ENCODE data around the gene CYFIP1.

DNA sequence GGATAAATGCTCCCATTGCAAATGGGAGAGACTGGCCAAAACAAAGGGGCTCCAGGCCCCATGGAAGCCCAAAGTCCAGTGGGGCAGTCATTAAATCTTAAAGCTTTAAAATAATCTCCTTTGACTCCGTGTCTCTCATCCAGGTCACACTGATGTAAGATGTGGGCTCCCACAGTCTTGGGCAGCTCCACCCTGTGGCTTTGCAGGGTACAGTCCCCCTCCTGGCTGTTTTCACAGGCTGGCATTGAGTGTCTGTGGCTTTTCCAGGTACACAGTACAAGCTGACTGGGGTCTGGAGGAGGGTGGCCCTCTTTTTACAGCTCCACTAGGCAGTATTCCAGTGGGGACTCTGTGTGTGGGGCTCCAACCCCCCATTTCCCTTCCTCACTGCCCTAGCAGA lies 95.8 kb downstream of the CYFIP1 start:
- no peak for TF ChIP-seq RFX5 (IDR thresholded peaks at IDR 0.05; ENCODE audit: low read depth, low read length)
- no peak for TF ChIP-seq NRF1 (conservative IDR thresholded peaks at IDR 0.05; ENCODE audit: low read depth, low read length)
- TF ChIP-seq, protein P1, sequence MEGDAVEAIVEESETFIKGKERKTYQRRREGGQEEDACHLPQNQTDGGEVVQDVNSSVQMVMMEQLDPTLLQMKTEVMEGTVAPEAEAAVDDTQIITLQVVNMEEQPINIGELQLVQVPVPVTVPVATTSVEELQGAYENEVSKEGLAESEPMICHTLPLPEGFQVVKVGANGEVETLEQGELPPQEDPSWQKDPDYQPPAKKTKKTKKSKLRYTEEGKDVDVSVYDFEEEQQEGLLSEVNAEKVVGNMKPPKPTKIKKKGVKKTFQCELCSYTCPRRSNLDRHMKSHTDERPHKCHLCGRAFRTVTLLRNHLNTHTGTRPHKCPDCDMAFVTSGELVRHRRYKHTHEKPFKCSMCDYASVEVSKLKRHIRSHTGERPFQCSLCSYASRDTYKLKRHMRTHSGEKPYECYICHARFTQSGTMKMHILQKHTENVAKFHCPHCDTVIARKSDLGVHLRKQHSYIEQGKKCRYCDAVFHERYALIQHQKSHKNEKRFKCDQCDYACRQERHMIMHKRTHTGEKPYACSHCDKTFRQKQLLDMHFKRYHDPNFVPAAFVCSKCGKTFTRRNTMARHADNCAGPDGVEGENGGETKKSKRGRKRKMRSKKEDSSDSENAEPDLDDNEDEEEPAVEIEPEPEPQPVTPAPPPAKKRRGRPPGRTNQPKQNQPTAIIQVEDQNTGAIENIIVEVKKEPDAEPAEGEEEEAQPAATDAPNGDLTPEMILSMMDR (IDR thresholded peaks at IDR 0.05 in 2 of 3, conservative IDR thresholded peaks at IDR 0.05 in 1 of 3; ENCODE audit: control insufficient read depth in 2 of 3, extremely low read depth in 1 of 3, insufficient read depth in 1 of 3, low read depth in 3 of 3, low read length in 3 of 3) = peak in 1 of 3 experiments; percentile 15; a peak in 1 of 6 replicates
- TF ChIP-seq CBFB (IDR thresholded peaks at IDR 0.05; ENCODE audit: low read depth) = no peak
- no peak for TF ChIP-seq SIN3A (IDR thresholded peaks at IDR 0.05; ENCODE audit: low read depth, low read length)
- no peak for TF ChIP-seq SPI1 (IDR thresholded peaks at IDR 0.05; ENCODE audit: borderline replicate concordance, insufficient read depth, low read depth, low read length)
- no peak for TF ChIP-seq CBX5 (IDR thresholded peaks at IDR 0.05; ENCODE audit: low read depth)
- no peak for TF ChIP-seq HDAC6 (IDR thresholded peaks at IDR 0.05; ENCODE audit: unreplicated experiment)
- TF ChIP-seq MYC (IDR thresholded peaks at IDR 0.05; ENCODE audit: insufficient read depth, insufficient read length, insufficient replicate concordance, low read length, severe bottlenecking) = no peak
- TF ChIP-seq FOXM1 (IDR thresholded peaks at IDR 0.05; ENCODE audit: low read depth, low read length) = no peak
- no peak for TF ChIP-seq NFYB (IDR thresholded peaks at IDR 0.05; ENCODE audit: insufficient read depth, low read depth, low read length)
- no peak for TF ChIP-seq CHD4 (IDR thresholded peaks at IDR 0.05)

Data from GM12878 (cell line).